ENCODE data around the gene NEURL4. TPM values are rescaled to one million over a fixed set of nuclear protein-coding genes. Genes with fewer than 3 reads are reported as not detected.
A peak's percentile ranks its signal among the peaks of the same experiment; 100 is the strongest.

NEURL4 gene
- total RNA-seq, 2 donors from 2014 or later = 30.2 to 55.8 TPM

DNA sequence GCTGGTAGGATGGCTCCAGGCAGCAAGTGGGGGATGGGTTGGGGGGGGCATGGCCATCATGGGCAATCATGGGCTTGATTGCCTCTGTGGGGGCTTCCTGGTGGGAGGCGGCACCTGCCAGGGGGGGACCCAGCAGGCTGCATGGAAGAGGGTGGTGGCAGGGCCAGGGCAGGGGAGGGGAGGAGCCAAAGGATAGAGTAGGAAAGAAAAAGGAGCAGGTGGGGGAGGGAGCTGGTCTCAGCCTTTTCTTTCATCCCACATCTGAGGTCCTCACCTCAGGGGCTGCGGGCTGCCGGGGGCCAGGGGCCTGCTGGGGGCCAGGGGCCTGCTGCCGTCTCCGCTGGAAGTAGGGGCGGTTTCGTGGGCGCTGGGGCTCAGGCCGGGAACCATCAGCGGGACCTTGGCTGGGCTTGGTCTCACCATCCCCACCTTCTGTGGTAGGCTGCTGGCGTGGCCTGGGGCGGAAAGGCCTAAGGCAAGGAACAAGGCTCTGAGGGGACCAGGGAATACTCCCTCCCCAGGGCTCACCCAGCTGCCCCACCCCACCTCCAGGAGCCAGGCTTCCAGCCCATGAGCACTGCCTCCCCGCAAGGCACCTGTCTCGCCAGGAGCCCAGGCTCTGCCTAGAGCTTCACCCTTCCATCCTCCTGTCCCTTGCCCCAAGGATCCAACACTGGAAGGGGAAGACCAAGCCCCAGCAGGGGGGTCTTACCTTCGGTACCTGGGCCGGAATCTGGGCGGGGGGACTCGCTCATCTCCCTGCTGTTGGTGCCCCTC lies 39.7 kb downstream of the NEURL4 start:
- DNase-seq = no peak
- no peak overlapping the region for H3K27ac ChIP-seq
- no peaks in the 10 kb centered on the region for H3K36me3 ChIP-seq
- peaks cover 4% of the 10 kb centered on the region for H3K27me3 ChIP-seq
- peaks cover 9% of the 10 kb centered on the region for H3K4me1 ChIP-seq
- H3K9ac ChIP-seq (ENCODE audit: low read depth in 2 of 2, low read length in 2 of 2) = no peak overlapping the region
- intact Hi-C loops (cut with DNase I) = no loop called here
- no peak for TF ChIP-seq CTCF (IDR thresholded peaks at IDR 0.05)
- no peaks in the 10 kb centered on the region for H3K9me3 ChIP-seq
- no peak overlapping the region for H3K4me3 ChIP-seq

GRCh38 chr17:7285679-7286078 lies 43.5 kb downstream of the NEURL4 start:
- intact Hi-C loops (cut with DNase I) = no loop called here
- no peak for DNase-seq
- no peaks in the 10 kb centered on the region for H3K9me3 ChIP-seq
- peaks cover 8% of the 10 kb centered on the region for H3K27me3 ChIP-seq
- no peak overlapping the region for H3K4me3 ChIP-seq
- H3K9ac ChIP-seq (ENCODE audit: low read depth in 2 of 2, low read length in 2 of 2) = no peak overlapping the region
- H3K36me3 ChIP-seq = no peaks in the 10 kb centered on the region
- peaks cover 14% of the 10 kb centered on the region for H3K4me1 ChIP-seq
- no peak overlapping the region for H3K27ac ChIP-seq
- TF ChIP-seq CTCF (IDR thresholded peaks at IDR 0.05) = no peak

- H3K9me3 ChIP-seq = no peaks in the 10 kb centered on the region
- H3K27me3 ChIP-seq = peaks cover 8% of the 10 kb centered on the region
- no peak for DNase-seq
- H3K4me1 ChIP-seq = peaks cover 14% of the 10 kb centered on the region
- no peak overlapping the region for H3K4me3 ChIP-seq
- no peak for TF ChIP-seq CTCF (IDR thresholded peaks at IDR 0.05)
- no peaks in the 10 kb centered on the region for H3K36me3 ChIP-seq
- H3K9ac ChIP-seq (ENCODE audit: low read depth in 2 of 2, low read length in 2 of 2) = no peak overlapping the region
- no peak overlapping the region for H3K27ac ChIP-seq
- intact Hi-C loops (cut with DNase I) = no loop called here
These were observed 44.2 kb downstream of the NEURL4 start for GRCh38 chr17:7284911-7285310.

DNA sequence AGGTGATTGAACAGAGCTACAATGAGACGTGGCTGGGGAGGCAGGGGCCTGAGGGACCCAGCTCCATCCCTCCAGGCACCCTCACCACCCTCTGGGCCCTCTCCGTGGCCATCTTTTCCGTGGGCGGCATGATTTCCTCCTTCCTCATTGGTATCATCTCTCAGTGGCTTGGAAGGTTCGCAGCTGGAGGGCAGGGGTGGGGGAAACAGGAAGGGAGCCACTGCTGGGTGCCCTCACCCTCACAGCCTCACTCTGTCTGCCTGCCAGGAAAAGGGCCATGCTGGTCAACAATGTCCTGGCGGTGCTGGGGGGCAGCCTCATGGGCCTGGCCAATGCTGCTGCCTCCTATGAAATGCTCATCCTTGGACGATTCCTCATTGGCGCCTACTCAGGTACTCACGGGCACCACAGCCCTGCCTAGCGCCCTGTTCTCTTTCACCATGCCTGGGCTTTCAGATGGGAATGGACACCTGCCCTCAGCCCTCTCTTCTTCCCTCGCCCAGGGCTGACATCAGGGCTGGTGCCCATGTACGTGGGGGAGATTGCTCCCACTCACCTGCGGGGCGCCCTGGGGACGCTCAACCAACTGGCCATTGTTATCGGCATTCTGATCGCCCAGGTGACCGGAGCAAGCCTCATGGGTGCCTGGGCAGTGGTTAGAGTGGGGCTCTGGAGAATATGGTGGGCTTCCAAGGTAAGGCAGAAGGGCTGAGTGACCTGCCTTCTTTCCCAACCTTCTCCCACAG lies 45.5 kb downstream of the NEURL4 start:
- TF ChIP-seq CTCF (IDR thresholded peaks at IDR 0.05) = no peak
- H3K9ac ChIP-seq (ENCODE audit: low read depth in 2 of 2, low read length in 2 of 2) = peak overlapping the region in 1 of 2 donors; percentile 89
- peaks cover 14% of the 10 kb centered on the region for H3K4me1 ChIP-seq
- H3K27ac ChIP-seq = no peak overlapping the region
- H3K4me3 ChIP-seq = no peak overlapping the region
- intact Hi-C loops (cut with DNase I) = no loop called here
- H3K9me3 ChIP-seq = no peaks in the 10 kb centered on the region
- peaks cover 8% of the 10 kb centered on the region for H3K27me3 ChIP-seq
- no peaks in the 10 kb centered on the region for H3K36me3 ChIP-seq
- DNase-seq = no peak

GRCh38 chr17:7282752-7283321 lies 46.3 kb downstream of the NEURL4 start:
- peak overlapping the region; percentile 39 for H3K4me3 ChIP-seq
- DNase-seq = no peak
- no peak for TF ChIP-seq CTCF (IDR thresholded peaks at IDR 0.05)
- peak overlapping the region; percentile 3 for H3K27ac ChIP-seq
- peak overlapping the region; percentile 58 to 89 for H3K9ac ChIP-seq (ENCODE audit: low read depth in 2 of 2, low read length in 2 of 2)
- H3K36me3 ChIP-seq = no peaks in the 10 kb centered on the region
- H3K9me3 ChIP-seq = no peaks in the 10 kb centered on the region
- H3K27me3 ChIP-seq = peaks cover 8% of the 10 kb centered on the region
- intact Hi-C loops (cut with DNase I) = no loop called here
- peaks cover 14% of the 10 kb centered on the region for H3K4me1 ChIP-seq

Data from colonic mucosa (tissue), 4 donors.